ENCODE measurements around the gene SSBP1.
"Not testable (repeated sequence)": the region's sequence is repeated elsewhere in the genome, so short reads cannot be mapped to it uniquely, and the experiment has no call there.

The SSBP1 gene

GRCh38 chr7:141709749-141710148 lies 28.4 kb upstream of the SSBP1 start:
- no peak for DNase-seq

- DNase-seq, result no peak
These were observed 27.9 kb upstream of the SSBP1 start for GRCh38 chr7:141710301-141710700.

- no peak for DNase-seq
These were observed 25.4 kb upstream of the SSBP1 start for GRCh38 chr7:141712603-141713255.

- no peak for DNase-seq
These were observed 24.3 kb upstream of the SSBP1 start for GRCh38 chr7:141713890-141714289.

- no peak for DNase-seq
These were observed 23.6 kb upstream of the SSBP1 start for GRCh38 chr7:141714571-141714970.

- DNase-seq, result no peak
These were observed 23.1 kb upstream of the SSBP1 start for GRCh38 chr7:141715018-141715417.

GRCh38 chr7:141715794-141716689 lies 22.1 kb upstream of the SSBP1 start:
- no peak for DNase-seq

GRCh38 chr7:141717450-141717849 lies 20.7 kb upstream of the SSBP1 start:
- DNase-seq, result no peak

GRCh38 chr7:141722529-141722928 lies 15.6 kb upstream of the SSBP1 start:
- DNase-seq, result no peak

GRCh38 chr7:141729020-141729419 lies 9.1 kb upstream of the SSBP1 start:
- DNase-seq, result no peak

GRCh38 chr7:141731476-141732149 lies 6.5 kb upstream of the SSBP1 start:
- DNase-seq, result no peak

- DNase-seq, result no peak
These were observed 881 bp upstream of the SSBP1 start for GRCh38 chr7:141737118-141737835.

GRCh38 chr7:141738592-141739013 lies 445 bp downstream of the SSBP1 start:
- no peak for DNase-seq

- no peak for DNase-seq
These were observed 1.1 kb downstream of the SSBP1 start for GRCh38 chr7:141739250-141739649.

- no peak for DNase-seq
These were observed 4.1 kb downstream of the SSBP1 start for GRCh38 chr7:141742229-141742628.

- DNase-seq, result no peak
These were observed 6.0 kb downstream of the SSBP1 start for GRCh38 chr7:141744131-141744530.

GRCh38 chr7:141748396-141748795 lies 10.2 kb downstream of the SSBP1 start:
- no peak for DNase-seq

GRCh38 chr7:141751904-141752303 lies 13.7 kb downstream of the SSBP1 start:
- DNase-seq, result not testable (repeated sequence)

GRCh38 chr7:141752634-141753033 lies 14.5 kb downstream of the SSBP1 start:
- peak; percentile 10 for DNase-seq

GRCh38 chr7:141754939-141755338 lies 16.8 kb downstream of the SSBP1 start:
- DNase-seq, result peak; percentile 56

- no peak for DNase-seq
These were observed 25.6 kb downstream of the SSBP1 start, which contains the start of gene TAS2R3 for GRCh38 chr7:141763797-141764196. Gene TAS2R3 (plus strand): TSS chr7:141764097. CDS start chr7:141764159, 62 bp downstream.

GRCh38 chr7:141770083-141770583 lies 32.0 kb downstream of the SSBP1 start:
- not testable (repeated sequence) for DNase-seq

- DNase-seq, result no peak
These were observed 38.2 kb downstream of the SSBP1 start, which contains the start of gene TAS2R4 for GRCh38 chr7:141776374-141776773. Gene TAS2R4 (plus strand): TSS chr7:141776674. CDS start chr7:141778489, 1,815 bp downstream.

Measured in suppressor macrophage treated with lipopolysaccharide for 4 hours (primary cell).